ENCODE results near the gene ZNF469.

- no peak for TF ChIP-seq ATF3 (CRISPR knock-in tag; conservative IDR thresholded peaks at IDR 0.05)
- no peak for TF ChIP-seq FOXJ3 (CRISPR knock-in tag; IDR thresholded peaks at IDR 0.05; ENCODE audit: borderline replicate concordance)
- TF ChIP-seq CTCF (IDR thresholded peaks at IDR 0.05): no peak
Observed at GRCh38 chr16:88412766-88413165, 30.0 kb downstream of the ZNF469 start.

Measured in WTC11 (cell line).